Measurements from ENCODE around the gene MAD1L1.

DNA sequence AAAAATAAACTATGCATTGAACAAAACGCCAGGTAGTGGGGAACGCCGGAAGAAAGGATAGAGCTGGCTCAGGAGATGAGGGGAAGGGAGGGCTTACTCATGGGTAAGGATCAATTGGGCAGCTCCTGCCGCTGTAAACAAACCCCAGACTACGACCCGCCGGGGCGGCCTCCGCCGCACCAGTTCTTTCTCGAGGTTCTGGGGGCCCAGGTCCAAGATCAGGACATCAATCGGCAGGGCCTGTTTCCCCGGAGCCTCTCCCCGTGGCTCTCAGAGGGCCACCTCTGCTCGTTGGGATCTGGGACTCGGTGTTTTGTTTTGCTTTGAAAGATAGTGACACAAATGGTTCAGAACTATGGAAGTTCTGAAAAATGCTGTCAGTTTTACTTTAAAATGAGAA lies 422.2 kb downstream of the MAD1L1 start:
- TF ChIP-seq, protein P1, sequence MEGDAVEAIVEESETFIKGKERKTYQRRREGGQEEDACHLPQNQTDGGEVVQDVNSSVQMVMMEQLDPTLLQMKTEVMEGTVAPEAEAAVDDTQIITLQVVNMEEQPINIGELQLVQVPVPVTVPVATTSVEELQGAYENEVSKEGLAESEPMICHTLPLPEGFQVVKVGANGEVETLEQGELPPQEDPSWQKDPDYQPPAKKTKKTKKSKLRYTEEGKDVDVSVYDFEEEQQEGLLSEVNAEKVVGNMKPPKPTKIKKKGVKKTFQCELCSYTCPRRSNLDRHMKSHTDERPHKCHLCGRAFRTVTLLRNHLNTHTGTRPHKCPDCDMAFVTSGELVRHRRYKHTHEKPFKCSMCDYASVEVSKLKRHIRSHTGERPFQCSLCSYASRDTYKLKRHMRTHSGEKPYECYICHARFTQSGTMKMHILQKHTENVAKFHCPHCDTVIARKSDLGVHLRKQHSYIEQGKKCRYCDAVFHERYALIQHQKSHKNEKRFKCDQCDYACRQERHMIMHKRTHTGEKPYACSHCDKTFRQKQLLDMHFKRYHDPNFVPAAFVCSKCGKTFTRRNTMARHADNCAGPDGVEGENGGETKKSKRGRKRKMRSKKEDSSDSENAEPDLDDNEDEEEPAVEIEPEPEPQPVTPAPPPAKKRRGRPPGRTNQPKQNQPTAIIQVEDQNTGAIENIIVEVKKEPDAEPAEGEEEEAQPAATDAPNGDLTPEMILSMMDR (conservative IDR thresholded peaks at IDR 0.05) = no peak
- TF ChIP-seq ZFX (IDR thresholded peaks at IDR 0.05) = no peak

Measured in C4-2B (cell line).